Panc1 (cell line): ENCODE results near the gene GPC3. TPM values are rescaled to one million over a fixed set of nuclear protein-coding genes. Genes with fewer than 3 reads are reported as not detected.

ENCODE experiments used
- ATAC-seq: fragments of 200-7000 bp; cut with Tn5 transposase; 2 replicates; pipeline ENCODE4 v1.9.1; 2020; ENCODE audit warnings: mild to moderate bottlenecking, moderate library complexity
- BruUV-seq: library from RNA; stranded (reverse); fragments of 400-500 nt; replicated peaks from 2 replicates; lab custom pipeline; 2021; lab: Mats Ljungman, UMichigan
- CTCF ChIA-PET: fragments of 300-600 bp; sonication (Branson Sonifier 250); formaldehyde crosslinking; loops from one replicate; lab custom pipeline; 2022; ENCODE audit warnings: antibody characterized with exemption; lab: Charles Lee
- POLR2A ChIA-PET: fragments of 300-600 bp; sonication (Branson Sonifier 250); formaldehyde crosslinking; loops from one replicate; lab custom pipeline; 2022; ENCODE audit warnings: antibody characterized with exemption; lab: Charles Lee
- DNase-seq: peaks from one replicate; pipeline ENCODE4 v3.0.0-alpha.2; 2010; ENCODE audit warnings: low read depth, low spot score
- H3K27ac ChIP-seq: 2 replicates; pipeline ENCODE4 v1.5.1; 2011; ENCODE audit warnings: mild to moderate bottlenecking, low read length, inconsistent platforms
- H3K27me3 ChIP-seq: fragments of 200-500 bp; sonication (Bioruptor generic); 2 replicates; pipeline ENCODE4 v1.6.0; 2014; ENCODE audit warnings: low read length, inconsistent platforms; ENCODE audit not compliant: control insufficient read depth, insufficient read depth
- H3K36me3 ChIP-seq: fragments of 200-500 bp; sonication (Bioruptor generic); 2 replicates; pipeline ENCODE4 v1.5.1; 2014; ENCODE audit warnings: inconsistent platforms, mild to moderate bottlenecking, low read length, moderate library complexity; ENCODE audit not compliant: control insufficient read depth, insufficient read depth
- H3K4me1 ChIP-seq: 2 replicates; pipeline ENCODE4 v1.5.1; 2011; ENCODE audit warnings: inconsistent platforms, mild to moderate bottlenecking, low read length, moderate library complexity; ENCODE audit not compliant: control insufficient read depth, insufficient read depth
- H3K4me3 ChIP-seq, 2 experiments: 2 replicates each; pipeline ENCODE4 v1.5.1; 2011 to 2012; ENCODE audit warnings: low read depth in 2 of 2, low read length in 2 of 2, mild to moderate bottlenecking in 2 of 2, inconsistent platforms in 1 of 2, moderate library complexity in 1 of 2
- H3K9me3 ChIP-seq: fragments of 200-500 bp; sonication (Bioruptor generic); 2 replicates; pipeline ENCODE4 v1.5.1; 2014; ENCODE audit warnings: low read depth, mild to moderate bottlenecking, inconsistent platforms, low read length, moderate library complexity; ENCODE audit not compliant: control insufficient read depth, insufficient read depth
- CTCF ChIP-seq: fragments of 450-650 bp; IDR thresholded peaks from 2 replicates; pipeline ENCODE4 v1.5.1; 2017; ENCODE audit warnings: mild to moderate bottlenecking
- POLR2AphosphoS5 ChIP-seq: IDR thresholded peaks from 2 replicates; pipeline ENCODE4 v1.6.1; 2012; ENCODE audit warnings: mild to moderate bottlenecking, low read depth, low read length, moderate library complexity
- REST ChIP-seq, 2 experiments: IDR thresholded peaks; 2 replicates each; pipeline ENCODE4 v1.6.1; 2011 to 2012; ENCODE audit warnings: low read depth in 2 of 2, control low read depth in 1 of 2, low read length in 1 of 2, mild to moderate bottlenecking in 1 of 2, moderate library complexity in 1 of 2; ENCODE audit not compliant: insufficient read depth in 1 of 2
- SIN3A ChIP-seq: IDR thresholded peaks from 2 replicates; pipeline ENCODE4 v1.6.1; 2012; ENCODE audit warnings: low read depth, mild to moderate bottlenecking, low read length, moderate library complexity, borderline replicate concordance; ENCODE audit not compliant: insufficient read depth
- TCF7L2 ChIP-seq: IDR thresholded peaks from 2 replicates; pipeline ENCODE4 v1.6.1; 2011; ENCODE audit warnings: mild to moderate bottlenecking, low read depth, low read length, inconsistent platforms
- in situ Hi-C: cut with HindIII; loops from 2 replicates; pipeline ENCODE4 v1.10.0; 2016; ENCODE audit warnings: low sequenced_read_pairs, low pct_unique_long_range_greater_than_20kb
- intact Hi-C: fragments of 100-400 bp; cut with micrococcal nuclease; formaldehyde crosslinking; loops from one replicate; pipeline ENCODE4 v1.10.0; 2022; ENCODE audit not compliant: unreplicated experiment
- total RNA-seq: library from RNA; stranded (reverse); gene quantifications from one replicate; pipeline ENCODE4 v1.2.1, GENCODE V29; 2021; ENCODE audit not compliant: unreplicated experiment

The GPC3 gene
- total RNA-seq, 1 experiment from 2014 or later = 0.95 TPM

GRCh38 chrX:133669214-133669613 lies 316.2 kb downstream of the GPC3 start:
- ChIA-PET CTCF (no interaction called here), POLR2A (no interaction called here)
- H3K9me3 ChIP-seq = no peaks in the 10 kb centered on the region
- no peaks in the 10 kb centered on the region for H3K27me3 ChIP-seq
- no peak for DNase-seq
- intact Hi-C loops = loop anchor here (5.0 kb wide), 1 partner anchor 332 kb away; no protein-coding TSS in a partner anchor
- H3K27ac ChIP-seq = no peak overlapping the region
- H3K36me3 ChIP-seq = no peaks in the 10 kb centered on the region
- BruUV-seq = no TSS peak
- TF ChIP-seq REST (IDR thresholded peaks at IDR 0.05; ENCODE audit: insufficient read depth in 1 of 2, low read depth in 2 of 2, low read length in 1 of 2) = no peak
- TF ChIP-seq SIN3A = no peak
- TF ChIP-seq POLR2AphosphoS5 = no peak
- TF ChIP-seq TCF7L2 = no peak
- TF ChIP-seq CTCF = no peak
- H3K4me1 ChIP-seq = no peaks in the 10 kb centered on the region
- ATAC-seq = no peak
- in situ Hi-C loops = no loop called here
- H3K4me3 ChIP-seq = no peak overlapping the region

- no peaks in the 10 kb centered on the region for H3K27me3 ChIP-seq
- TF ChIP-seq CTCF (no peak), TCF7L2 (no peak), REST (IDR thresholded peaks at IDR 0.05; ENCODE audit: insufficient read depth in 1 of 2, low read depth in 2 of 2, low read length in 1 of 2) (no peak), SIN3A (no peak), POLR2AphosphoS5 (no peak)
- DNase-seq = no peak
- in situ Hi-C loops = no loop called here
- ChIA-PET POLR2A (no interaction called here), CTCF (interaction anchor here (0.7 kb wide), 1 partner anchor 22 kb away, joined by 4 read pairs; no protein-coding TSS in a partner anchor)
- no peaks in the 10 kb centered on the region for H3K4me1 ChIP-seq
- ATAC-seq = no peak
- H3K36me3 ChIP-seq = no peaks in the 10 kb centered on the region
- no peak overlapping the region for H3K4me3 ChIP-seq
- H3K9me3 ChIP-seq = no peaks in the 10 kb centered on the region
- H3K27ac ChIP-seq = no peak overlapping the region
- no TSS peak for BruUV-seq
- intact Hi-C loops = loop anchor here (5.0 kb wide), 1 partner anchor 331 kb away; no protein-coding TSS in a partner anchor
These were observed 317.0 kb downstream of the GPC3 start for GRCh38 chrX:133668225-133668931.
